GM12801 (cell line): ENCODE measurements around the gene HPCAL1.

Source experiments
- CTCF ChIP-seq: IDR thresholded peaks from one replicate; pipeline ENCODE4 v1.5.1; 2011; ENCODE audit warnings: control low read depth; ENCODE audit not compliant: insufficient read length; ENCODE audit errors: extremely low read depth

HPCAL1 gene

GRCh38 chr2:10354399-10354798 is 51.7 kb downstream of the HPCAL1 start:
- TF ChIP-seq CTCF: no peak

GRCh38 chr2:10355471-10356438 is 53.1 kb downstream of the HPCAL1 start:
- TF ChIP-seq CTCF: no peak

GRCh38 chr2:10356439-10356811 is 53.7 kb downstream of the HPCAL1 start:
- TF ChIP-seq CTCF: no peak

GRCh38 chr2:10357193-10358169 is 54.8 kb downstream of the HPCAL1 start:
- TF ChIP-seq CTCF: no peak

- TF ChIP-seq CTCF: no peak
Observed at GRCh38 chr2:10359246-10359645, 56.5 kb downstream of the HPCAL1 start.

- no peak for TF ChIP-seq CTCF
Observed at GRCh38 chr2:10359731-10360329, 57.1 kb downstream of the HPCAL1 start.

GRCh38 chr2:10360460-10360849 is 57.8 kb downstream of the HPCAL1 start:
- TF ChIP-seq CTCF: no peak
